GM19240 (cell line): ENCODE data around the gene GAB1.

Experiments used
- DNase-seq: peaks from one replicate; pipeline ENCODE4 v3.0.0; 2011; ENCODE audit warnings: low spot score; ENCODE audit not compliant: insufficient read length

Gene GAB1

DNA sequence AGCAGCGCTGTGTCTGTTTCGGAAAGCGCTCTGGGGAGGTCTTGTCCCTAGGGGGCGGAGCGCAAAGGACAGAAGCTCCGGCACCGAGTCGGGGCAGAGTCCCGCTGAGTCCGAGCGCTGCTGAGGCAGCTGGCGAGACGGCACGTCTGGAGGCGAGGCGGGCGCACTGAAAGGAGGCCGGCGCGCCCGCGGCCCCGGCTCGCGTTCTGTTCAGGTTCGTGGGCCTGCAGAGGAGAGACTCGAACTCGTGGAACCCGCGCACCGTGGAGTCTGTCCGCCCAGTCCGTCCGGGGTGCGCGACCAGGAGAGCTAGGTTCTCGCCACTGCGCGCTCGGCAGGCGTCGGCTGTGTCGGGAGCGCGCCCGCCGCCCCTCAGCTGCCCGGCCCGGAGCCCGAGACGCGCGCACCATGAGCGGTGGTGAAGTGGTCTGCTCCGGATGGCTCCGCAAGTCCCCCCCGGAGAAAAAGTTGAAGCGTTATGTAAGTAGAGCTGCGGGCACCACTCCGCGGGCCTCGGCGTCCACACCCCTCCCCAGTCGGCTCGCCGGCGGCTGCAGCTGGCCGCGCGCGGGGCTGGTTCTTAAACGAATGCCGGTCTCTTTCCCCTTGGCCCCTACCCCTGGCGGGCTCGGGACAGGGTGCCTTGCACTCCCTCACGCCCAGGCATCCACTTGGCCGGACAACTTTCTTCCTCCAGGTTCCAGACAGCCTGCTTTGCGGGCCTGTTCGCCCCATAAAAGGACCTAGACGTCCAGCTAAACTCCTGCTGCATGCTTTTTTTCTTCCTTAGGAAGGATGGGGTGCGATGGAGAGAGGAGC, at the start of gene GAB1:
GAB1 (plus strand) TSS at position 96 of the 819 bp plus-strand sequence; CDS start at position 409, 313 bp downstream.
- DNase-seq, result no peak

DNA sequence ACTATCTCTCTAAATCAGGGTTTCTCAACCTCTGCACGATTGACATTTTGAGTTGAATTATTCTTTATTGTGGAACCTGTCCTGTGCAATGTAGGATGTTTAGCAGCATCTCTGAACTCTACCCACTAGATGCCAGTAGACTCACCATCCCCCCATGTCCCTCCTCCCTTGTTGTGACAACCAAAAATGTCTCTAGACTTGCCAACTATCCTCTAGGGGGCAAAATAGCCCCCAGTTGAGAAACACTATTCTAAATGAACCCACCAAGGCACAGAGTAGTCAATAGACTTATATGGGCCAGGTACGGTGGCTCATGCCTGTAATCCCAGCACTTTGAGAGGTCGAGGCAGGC, 49.1 kb upstream of the GAB1 start:
- no peak for DNase-seq

DNA sequence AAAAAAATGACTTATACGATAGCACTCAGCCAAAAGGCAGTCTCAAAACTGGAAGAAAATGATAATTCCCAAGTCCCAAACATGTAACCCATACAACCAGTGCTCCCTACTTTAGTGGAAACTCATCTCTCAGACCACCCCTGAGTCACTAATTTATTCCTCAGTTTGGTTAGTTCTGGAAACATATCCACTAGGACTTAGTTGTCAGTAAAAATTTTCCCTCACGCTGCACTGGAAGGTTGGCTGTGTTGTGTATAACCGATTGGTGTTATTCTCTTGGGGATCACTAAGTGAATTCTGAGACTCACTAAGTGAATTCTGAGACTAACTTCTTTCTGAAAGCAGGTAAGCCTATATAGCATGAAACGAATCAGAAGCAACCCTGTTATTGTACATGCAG, 48.5 kb upstream of the GAB1 start:
- no peak for DNase-seq

GRCh38 chr4:143289370-143289769, 47.3 kb upstream of the GAB1 start:
- DNase-seq, result no peak

GRCh38 chr4:143291314-143291713, 45.4 kb upstream of the GAB1 start:
- DNase-seq, result no peak

- DNase-seq, result no peak
These were observed 43.8 kb upstream of the GAB1 start for GRCh38 chr4:143292858-143293257.

- no peak for DNase-seq
These were observed 42.4 kb upstream of the GAB1 start for GRCh38 chr4:143294310-143294709.

- DNase-seq, result no peak
These were observed 41.9 kb upstream of the GAB1 start for GRCh38 chr4:143294710-143295275.

DNA sequence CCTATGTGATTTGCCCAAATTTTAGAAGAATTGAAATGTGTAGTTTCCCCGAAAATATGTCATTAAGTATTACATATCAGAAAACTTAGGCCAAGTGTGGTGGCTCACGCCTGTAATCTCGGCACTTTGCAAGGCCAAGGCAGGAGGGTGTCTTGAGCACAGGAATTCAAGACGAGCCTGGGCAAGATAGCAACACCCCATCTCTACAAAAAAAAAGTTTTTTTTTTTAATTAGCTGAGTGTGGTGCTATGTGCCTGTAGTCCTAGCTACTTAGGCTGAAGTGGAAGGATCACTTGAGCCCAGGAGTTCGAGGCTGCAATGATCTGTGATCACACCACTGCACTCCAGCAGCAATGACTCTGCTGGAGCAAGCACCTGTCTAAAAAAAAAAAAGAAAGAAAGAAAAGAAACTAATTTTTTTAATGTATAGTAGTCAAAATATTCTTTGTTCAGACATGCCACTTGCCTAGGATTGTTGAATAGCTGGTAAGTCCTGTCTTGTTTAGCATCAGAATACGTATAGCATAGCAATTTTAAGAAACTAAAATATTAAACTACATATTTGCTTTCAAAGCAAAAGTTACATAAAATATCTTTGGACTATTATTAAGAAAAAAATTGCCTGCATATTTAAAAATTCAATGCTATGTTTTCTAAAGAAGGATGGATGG, 40.1 kb upstream of the GAB1 start:
- DNase-seq, result no peak

DNA sequence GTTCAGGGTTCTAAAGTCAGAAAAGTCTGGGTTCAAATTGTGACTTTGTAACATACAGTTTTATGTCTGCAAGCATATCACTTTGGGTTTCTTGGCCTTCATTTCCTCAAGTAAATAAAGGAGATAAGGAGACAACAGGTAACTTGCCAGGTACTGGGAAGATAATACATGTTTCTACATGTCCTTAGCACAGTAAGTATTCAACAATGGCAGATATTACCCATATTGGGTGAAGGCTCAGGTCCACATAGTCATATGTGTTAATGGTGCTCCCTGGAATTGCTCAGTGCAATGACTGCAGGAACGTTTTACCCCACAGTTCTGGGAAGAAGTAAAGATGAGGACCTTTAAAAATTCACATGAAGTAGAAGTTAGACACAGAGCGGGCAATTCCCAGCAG, 35.8 kb upstream of the GAB1 start:
- no peak for DNase-seq

GRCh38 chr4:143302536-143302935, 34.1 kb upstream of the GAB1 start:
- DNase-seq, result no peak

GRCh38 chr4:143306788-143307187, 29.9 kb upstream of the GAB1 start:
- DNase-seq, result no peak

GRCh38 chr4:143307531-143307930, 29.1 kb upstream of the GAB1 start:
- DNase-seq, result no peak

DNA sequence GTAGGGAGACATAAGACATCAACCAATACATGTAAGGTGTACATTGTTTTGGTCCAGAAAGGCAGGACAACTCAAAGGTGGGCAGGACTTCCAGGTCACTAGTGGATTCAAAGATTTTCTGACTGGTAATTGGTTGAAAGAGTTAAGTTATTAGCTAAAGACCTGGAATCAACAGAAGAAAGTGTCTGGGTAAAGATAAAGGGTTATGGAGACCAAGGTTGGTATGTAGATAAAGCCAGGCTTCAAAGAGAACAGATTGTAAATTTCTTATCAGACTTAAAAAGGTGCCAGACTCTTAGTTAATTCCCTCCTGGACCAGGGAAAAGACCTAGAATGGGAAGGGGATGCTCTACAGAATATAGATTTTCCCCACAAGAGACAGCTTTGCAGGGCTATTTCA, 28.3 kb upstream of the GAB1 start:
- no peak for DNase-seq

DNA sequence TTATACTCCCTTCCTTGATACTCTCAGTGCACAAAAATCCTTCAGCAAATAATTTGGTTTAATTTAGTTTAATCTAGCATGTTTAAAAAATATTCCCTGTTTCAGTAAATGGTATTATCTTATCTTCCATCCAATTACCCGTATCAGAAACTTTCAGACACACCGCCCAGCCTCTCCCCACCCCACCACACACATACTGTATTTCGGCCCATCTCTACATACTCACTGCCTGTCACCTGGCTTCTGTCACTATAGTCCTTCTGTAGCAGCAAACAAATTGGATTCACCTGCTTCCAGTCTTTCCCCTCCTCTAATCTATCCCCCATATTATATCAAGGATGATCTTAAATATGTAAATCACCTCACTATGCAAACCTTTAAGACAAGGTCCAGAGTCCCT, 24.8 kb upstream of the GAB1 start:
- no peak for DNase-seq

GRCh38 chr4:143313521-143313920, 23.2 kb upstream of the GAB1 start:
- DNase-seq, result no peak

DNA sequence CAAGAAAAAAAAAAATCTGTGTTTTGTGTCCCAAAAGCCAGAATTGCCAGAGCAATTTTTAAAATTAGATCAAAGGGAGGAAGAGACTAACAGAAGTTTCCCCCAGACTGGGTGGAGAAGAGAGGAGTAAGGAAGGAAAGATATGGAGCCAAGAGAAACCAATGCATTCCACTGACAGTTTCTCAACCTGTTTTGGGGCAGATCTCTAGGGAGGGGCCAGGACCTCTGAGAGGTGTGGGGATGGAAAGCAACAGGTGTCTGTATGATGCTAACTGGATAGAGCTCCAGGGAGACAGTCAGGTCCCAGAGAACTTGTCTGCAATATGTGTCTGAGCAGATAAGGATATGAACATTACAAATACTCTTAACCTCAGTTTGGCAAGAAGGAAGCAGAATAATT, 22.7 kb upstream of the GAB1 start:
- no peak for DNase-seq

- no peak for DNase-seq
These were observed 16.6 kb upstream of the GAB1 start for GRCh38 chr4:143320113-143320512.

DNA sequence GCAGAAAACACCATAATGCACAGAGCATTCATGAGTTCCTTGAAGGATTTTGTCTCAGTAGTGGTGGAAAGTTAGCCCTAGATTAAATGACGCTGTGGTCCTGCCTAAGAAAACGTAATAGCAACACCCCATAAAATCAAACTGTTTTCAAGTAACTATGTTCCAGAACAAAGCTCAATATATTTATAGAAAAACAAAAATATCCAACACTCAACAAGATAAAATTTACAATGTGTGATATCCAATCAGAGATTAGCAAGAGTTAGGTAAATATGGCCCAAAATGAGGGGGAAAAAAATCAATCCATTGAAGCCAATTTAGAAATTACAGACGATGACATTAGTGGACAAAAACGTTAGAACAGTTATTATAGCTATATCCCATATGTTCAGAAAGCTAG, 9.9 kb upstream of the GAB1 start:
- no peak for DNase-seq

- DNase-seq, result no peak
These were observed 6.7 kb upstream of the GAB1 start for GRCh38 chr4:143329985-143330384.

DNA sequence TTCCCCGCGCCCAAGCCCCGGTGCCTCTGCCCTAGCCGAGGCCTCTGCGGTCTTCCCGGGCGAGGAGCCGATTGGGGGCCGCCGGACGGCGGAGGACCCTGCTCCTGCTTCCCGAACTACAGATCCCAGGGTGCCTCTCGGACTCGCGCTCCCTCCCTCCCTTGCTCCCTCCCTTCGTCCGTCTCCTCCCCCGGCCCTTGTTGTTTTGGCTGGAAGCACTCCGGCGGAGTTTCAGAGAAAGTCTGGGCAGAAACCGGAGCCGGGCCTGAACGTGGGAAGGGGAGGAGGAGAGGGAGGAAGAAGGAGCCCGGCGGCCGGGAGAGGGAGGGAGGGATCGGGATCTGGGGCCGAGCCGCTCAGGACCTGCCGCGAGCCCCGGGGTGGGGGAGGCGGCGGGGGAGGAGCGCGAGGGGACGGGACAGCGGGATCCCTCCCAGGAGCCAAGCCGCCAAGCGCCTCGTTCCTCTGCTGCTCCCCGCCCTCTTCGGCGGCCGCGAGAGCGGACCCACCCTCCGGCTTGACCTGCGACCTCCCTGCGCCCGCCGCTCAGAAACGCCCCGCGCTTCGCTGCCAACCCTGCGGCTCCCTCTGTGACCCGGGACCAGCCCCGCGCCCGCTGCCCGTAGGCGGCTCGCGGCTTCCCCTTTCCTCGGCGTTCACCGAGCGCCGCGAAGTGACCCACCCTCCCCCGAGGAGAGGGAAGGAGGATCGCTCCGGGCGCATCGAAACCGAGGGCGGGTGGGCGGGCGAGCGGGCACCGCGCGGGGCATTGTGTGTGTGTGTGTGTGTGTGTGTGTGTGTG, 496 bp upstream of the GAB1 start:
- no peak for DNase-seq
